ENCODE data around the gene MUC5B. TPM values are rescaled to one million over a fixed set of nuclear protein-coding genes. Genes with fewer than 3 reads are reported as not detected.

MUC5B gene
- total RNA-seq, 2 donors from 2014 or later, result not detected

DNA sequence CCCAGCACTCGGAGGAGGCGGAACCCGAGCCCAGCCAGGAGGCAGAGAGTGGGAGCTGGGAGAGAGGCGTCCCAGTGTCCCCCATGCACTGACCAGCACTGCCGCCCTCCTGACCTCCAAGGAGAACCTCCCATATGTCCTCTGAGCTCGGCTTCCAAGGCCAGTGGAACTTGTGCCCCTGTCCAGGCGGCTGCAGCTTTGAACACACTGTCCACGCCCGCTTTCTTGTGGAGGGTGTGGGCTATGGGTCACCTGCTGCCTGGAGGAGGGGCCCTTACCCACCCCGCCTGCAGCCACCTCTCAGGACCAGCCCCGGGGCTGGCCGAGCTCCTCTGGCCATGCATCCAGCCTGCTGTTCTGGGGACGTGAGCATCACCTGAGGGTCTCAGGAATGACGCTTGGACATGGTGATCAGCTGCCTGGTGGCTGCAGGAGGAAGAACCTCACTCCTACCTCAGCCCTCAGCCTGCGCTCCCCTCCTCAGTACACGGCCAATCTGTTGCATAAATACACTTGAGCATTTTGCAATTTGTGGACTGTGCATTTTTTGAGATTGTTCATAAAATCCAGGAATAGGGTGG is 22.2 kb upstream of the MUC5B start:
- peaks cover 3% of the 10 kb centered on the region for H3K9me3 ChIP-seq (ENCODE audit: control insufficient read depth, low read length)
- no peak overlapping the region for H3K9ac ChIP-seq (ENCODE audit: extremely low read depth, low read length, poor library complexity, severe bottlenecking)
- no peak overlapping the region for H3K4me3 ChIP-seq (ENCODE audit: low read length)
- 95% methylated on average over 10 to 16 of the region's 16 CpGs for WGBS, 2 experiments (ENCODE audit: insufficient coverage in 1 of 2, insufficient read length in 1 of 2)
- no peaks in the 10 kb centered on the region for H3K27me3 ChIP-seq (ENCODE audit: control insufficient read depth, insufficient read depth, low read length, poor library complexity, severe bottlenecking)
- Mint-ChIP-seq H3K27ac (no peak overlapping the region), H3K4me3 (no peak overlapping the region), H3K9me3 (no peaks in the 10 kb centered on the region), H3K4me1 (no peaks in the 10 kb centered on the region), H3K27me3 (ENCODE audit: insufficient read depth) (no peaks in the 10 kb centered on the region), H3K36me3 (ENCODE audit: low read depth) (no peaks in the 10 kb centered on the region)
- TF ChIP-seq, protein P1, sequence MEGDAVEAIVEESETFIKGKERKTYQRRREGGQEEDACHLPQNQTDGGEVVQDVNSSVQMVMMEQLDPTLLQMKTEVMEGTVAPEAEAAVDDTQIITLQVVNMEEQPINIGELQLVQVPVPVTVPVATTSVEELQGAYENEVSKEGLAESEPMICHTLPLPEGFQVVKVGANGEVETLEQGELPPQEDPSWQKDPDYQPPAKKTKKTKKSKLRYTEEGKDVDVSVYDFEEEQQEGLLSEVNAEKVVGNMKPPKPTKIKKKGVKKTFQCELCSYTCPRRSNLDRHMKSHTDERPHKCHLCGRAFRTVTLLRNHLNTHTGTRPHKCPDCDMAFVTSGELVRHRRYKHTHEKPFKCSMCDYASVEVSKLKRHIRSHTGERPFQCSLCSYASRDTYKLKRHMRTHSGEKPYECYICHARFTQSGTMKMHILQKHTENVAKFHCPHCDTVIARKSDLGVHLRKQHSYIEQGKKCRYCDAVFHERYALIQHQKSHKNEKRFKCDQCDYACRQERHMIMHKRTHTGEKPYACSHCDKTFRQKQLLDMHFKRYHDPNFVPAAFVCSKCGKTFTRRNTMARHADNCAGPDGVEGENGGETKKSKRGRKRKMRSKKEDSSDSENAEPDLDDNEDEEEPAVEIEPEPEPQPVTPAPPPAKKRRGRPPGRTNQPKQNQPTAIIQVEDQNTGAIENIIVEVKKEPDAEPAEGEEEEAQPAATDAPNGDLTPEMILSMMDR (conservative IDR thresholded peaks at IDR 0.05), result no peak
- DNase-seq, result no peak
- no peaks in the 10 kb centered on the region for H3K4me1 ChIP-seq (ENCODE audit: control insufficient read depth, insufficient read depth, low read length)
- H3K36me3 ChIP-seq (ENCODE audit: control insufficient read depth, insufficient read depth, low read length), result no peaks in the 10 kb centered on the region
- no peak overlapping the region for H3K27ac ChIP-seq (ENCODE audit: low read depth, low read length)

DNA sequence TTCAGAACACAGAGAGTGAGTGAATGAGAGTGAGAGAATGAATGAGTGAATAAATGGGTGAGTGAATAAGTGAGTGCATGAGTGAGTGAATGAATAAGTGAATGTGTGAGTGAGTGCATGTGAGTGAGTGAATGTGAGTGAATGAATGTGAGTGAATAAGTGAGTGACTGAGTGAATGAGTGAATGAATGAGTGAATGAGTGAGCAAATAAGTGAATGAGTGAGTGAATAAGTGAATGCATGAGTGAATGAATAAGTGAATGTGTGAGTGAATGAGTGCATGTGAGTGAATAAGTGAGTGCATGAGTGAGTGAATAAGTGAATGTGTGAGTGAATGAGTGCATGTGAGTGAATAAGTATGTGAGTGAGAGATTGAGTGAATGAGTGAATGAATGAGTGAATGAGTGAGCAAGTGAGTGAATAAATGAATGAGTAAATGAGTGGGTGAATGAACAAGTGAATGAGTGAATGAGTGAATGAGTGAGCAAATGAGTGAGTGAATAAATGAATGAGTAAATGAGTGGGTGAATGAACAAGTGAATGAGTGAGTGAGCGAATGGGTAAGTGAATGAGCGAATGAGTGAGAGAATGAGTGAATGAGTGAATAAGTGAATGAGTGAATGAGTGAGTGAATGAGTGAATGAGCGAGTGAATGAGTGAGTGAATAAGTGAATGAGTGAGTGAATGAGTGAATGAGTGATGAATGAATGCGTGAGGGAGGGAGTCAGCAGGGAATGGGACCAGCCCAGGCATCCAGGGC is 21.3 kb upstream of the MUC5B start:
- Mint-ChIP-seq H3K27me3 (ENCODE audit: insufficient read depth) (no peaks in the 10 kb centered on the region), H3K36me3 (ENCODE audit: low read depth) (no peaks in the 10 kb centered on the region), H3K4me1 (no peaks in the 10 kb centered on the region), H3K9me3 (no peaks in the 10 kb centered on the region), H3K27ac (no peak overlapping the region), H3K4me3 (no peak overlapping the region)
- WGBS, 2 experiments (ENCODE audit: insufficient coverage in 1 of 2, insufficient read length in 1 of 2), result 86 to 98% methylated on average over 3 to 4 of the region's 4 CpGs
- no peak for DNase-seq
- H3K9ac ChIP-seq (ENCODE audit: extremely low read depth, low read length, poor library complexity, severe bottlenecking), result no peak overlapping the region
- H3K9me3 ChIP-seq (ENCODE audit: control insufficient read depth, low read length), result peaks cover 3% of the 10 kb centered on the region
- H3K27ac ChIP-seq (ENCODE audit: low read depth, low read length), result no peak overlapping the region
- H3K4me1 ChIP-seq (ENCODE audit: control insufficient read depth, insufficient read depth, low read length), result no peaks in the 10 kb centered on the region
- TF ChIP-seq, protein P1 (conservative IDR thresholded peaks at IDR 0.05), result no peak
- H3K27me3 ChIP-seq (ENCODE audit: control insufficient read depth, insufficient read depth, low read length, poor library complexity, severe bottlenecking), result no peaks in the 10 kb centered on the region
- no peaks in the 10 kb centered on the region for H3K36me3 ChIP-seq (ENCODE audit: control insufficient read depth, insufficient read depth, low read length)
- H3K4me3 ChIP-seq (ENCODE audit: low read length), result no peak overlapping the region

DNA sequence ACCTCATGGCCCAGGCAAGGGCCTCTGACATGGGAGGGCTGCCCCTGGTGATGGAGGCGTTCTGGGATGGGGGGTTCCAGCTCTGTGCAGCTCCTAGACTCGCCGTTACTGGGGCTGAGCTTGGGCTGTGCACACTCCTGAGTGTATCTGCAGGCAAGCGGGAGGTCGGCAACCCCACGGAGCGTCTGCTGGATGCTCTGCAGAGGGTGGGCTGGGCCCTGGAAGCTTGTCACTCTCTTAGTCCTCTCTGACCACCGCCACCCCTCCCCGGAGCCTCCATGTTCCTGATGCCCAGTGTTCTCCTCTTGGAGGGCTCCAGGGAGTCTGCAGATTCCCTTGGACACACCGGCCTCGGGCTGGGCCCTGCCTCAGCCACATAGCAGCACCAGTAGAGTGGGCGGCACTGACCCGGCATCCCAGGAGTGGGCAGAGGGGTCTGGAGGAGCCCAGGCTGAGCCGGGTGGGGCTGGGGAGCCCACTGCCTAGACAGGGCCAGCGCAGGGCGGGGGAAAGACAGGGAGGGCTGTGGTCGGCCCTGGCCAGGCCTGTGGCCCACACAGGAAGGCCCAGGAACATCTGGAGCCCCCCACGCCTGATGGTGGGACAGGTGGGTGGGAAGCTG is 20.6 kb upstream of the MUC5B start:
- peak; percentile 49 for DNase-seq

More for the DNA sequence above, 20.6 kb upstream of the MUC5B start:
- H3K27me3 ChIP-seq (ENCODE audit: control insufficient read depth, insufficient read depth, low read length, poor library complexity, severe bottlenecking), result no peaks in the 10 kb centered on the region
- no peak overlapping the region for H3K4me3 ChIP-seq (ENCODE audit: low read length)
- Mint-ChIP-seq H3K9me3 (no peaks in the 10 kb centered on the region), H3K27me3 (ENCODE audit: insufficient read depth) (no peaks in the 10 kb centered on the region), H3K36me3 (ENCODE audit: low read depth) (no peaks in the 10 kb centered on the region), H3K4me1 (no peaks in the 10 kb centered on the region), H3K4me3 (no peak overlapping the region), H3K27ac (no peak overlapping the region)
- H3K36me3 ChIP-seq (ENCODE audit: control insufficient read depth, insufficient read depth, low read length), result no peaks in the 10 kb centered on the region
- 89 to 90% methylated on average over 12 to 18 of the region's 18 CpGs for WGBS, 2 experiments (ENCODE audit: insufficient coverage in 1 of 2, insufficient read length in 1 of 2)
- TF ChIP-seq, protein P1 (conservative IDR thresholded peaks at IDR 0.05), result no peak
- H3K9me3 ChIP-seq (ENCODE audit: control insufficient read depth, low read length), result peaks cover 3% of the 10 kb centered on the region
- H3K4me1 ChIP-seq (ENCODE audit: control insufficient read depth, insufficient read depth, low read length), result no peaks in the 10 kb centered on the region
- H3K27ac ChIP-seq (ENCODE audit: low read depth, low read length), result no peak overlapping the region
- H3K9ac ChIP-seq (ENCODE audit: extremely low read depth, low read length, poor library complexity, severe bottlenecking), result no peak overlapping the region
